ENCODE measurements around the gene ITPKA.

DNA sequence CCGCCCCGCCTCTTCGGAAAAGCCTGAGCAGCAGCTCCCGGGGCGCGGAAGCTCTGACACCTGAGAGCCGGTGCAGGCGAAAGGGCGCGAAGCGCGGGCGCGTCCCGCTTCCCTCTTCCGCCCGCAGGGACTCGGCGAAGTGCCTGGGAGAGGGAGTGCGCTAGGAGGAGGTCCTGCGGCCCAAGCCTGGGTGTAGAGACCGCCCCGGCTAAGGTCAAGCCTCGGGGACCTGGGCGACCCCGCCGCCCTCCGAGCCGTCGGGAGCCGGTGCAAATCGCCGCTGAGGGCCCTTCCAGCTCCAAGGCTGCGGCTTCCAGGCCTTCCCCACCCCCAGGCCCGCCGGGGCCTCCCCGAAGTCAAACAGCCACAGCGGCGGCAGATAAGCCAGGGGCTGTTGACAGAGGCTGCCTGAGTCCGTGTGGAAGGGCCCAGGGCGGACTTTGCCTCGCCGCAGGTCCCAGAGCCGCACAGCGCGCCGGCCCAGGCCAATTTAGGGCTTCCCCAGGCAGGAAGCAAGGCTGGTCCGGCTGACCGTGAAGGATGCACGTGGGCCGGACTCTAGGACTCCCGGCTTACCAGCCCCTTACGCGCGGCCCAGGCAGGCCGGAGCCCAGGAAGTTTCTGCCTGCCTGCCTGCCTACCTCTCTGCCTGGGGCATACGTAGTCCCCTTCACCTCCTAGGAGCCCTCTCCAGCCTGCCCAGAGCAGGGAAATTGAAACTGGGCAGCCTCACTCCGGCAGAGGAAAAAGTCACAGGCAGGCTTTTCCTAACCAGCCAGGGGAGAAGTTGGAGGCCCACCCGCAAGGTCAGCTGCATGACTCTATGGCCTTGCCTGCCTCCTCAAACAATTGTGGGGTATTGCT lies 2.3 kb downstream of the ITPKA start:
- TF ChIP-seq TAF1 (IDR thresholded peaks at IDR 0.05; ENCODE audit: low read depth) = no peak
- TF ChIP-seq, protein P1, sequence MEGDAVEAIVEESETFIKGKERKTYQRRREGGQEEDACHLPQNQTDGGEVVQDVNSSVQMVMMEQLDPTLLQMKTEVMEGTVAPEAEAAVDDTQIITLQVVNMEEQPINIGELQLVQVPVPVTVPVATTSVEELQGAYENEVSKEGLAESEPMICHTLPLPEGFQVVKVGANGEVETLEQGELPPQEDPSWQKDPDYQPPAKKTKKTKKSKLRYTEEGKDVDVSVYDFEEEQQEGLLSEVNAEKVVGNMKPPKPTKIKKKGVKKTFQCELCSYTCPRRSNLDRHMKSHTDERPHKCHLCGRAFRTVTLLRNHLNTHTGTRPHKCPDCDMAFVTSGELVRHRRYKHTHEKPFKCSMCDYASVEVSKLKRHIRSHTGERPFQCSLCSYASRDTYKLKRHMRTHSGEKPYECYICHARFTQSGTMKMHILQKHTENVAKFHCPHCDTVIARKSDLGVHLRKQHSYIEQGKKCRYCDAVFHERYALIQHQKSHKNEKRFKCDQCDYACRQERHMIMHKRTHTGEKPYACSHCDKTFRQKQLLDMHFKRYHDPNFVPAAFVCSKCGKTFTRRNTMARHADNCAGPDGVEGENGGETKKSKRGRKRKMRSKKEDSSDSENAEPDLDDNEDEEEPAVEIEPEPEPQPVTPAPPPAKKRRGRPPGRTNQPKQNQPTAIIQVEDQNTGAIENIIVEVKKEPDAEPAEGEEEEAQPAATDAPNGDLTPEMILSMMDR (IDR thresholded peaks at IDR 0.05; ENCODE audit: poor library complexity, severe bottlenecking) = no peak
- TF ChIP-seq RAD21 (conservative IDR thresholded peaks at IDR 0.05) = no peak

All from neural cell (in vitro differentiated cells).